ENCODE measurements around the gene CAMP.

DNA sequence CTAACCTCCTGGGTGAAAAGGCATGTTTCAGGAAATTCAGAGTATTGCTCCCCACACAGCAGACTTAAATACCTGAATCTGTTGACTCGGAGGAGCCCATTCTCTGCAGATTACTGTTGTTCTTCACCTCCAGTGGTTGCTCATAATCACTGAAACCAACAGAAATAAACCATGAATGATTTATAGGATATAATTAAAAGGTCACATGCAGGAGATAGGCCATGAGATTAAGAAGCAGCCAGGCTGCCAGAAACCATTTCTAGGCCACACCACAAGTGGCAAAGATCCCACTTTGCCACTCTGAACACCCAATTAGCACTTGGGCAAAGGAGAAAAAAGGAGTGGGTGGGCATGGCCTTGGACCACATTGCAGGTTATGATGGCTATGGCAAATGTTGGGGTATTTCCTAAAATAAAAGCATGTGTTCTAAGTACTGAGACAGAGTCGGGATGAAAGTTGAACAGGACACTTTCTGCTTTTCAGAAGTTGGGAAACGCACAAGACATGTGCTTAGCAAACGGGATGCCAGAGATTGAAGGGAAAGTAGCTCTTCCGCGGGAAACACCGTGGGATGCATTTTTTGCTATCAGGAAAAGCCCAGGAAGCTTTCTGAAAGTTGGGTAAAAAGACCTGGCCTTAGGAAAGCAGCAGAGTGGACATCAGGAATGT is 36.5 kb upstream of the CAMP start:
- TF ChIP-seq, protein P1, sequence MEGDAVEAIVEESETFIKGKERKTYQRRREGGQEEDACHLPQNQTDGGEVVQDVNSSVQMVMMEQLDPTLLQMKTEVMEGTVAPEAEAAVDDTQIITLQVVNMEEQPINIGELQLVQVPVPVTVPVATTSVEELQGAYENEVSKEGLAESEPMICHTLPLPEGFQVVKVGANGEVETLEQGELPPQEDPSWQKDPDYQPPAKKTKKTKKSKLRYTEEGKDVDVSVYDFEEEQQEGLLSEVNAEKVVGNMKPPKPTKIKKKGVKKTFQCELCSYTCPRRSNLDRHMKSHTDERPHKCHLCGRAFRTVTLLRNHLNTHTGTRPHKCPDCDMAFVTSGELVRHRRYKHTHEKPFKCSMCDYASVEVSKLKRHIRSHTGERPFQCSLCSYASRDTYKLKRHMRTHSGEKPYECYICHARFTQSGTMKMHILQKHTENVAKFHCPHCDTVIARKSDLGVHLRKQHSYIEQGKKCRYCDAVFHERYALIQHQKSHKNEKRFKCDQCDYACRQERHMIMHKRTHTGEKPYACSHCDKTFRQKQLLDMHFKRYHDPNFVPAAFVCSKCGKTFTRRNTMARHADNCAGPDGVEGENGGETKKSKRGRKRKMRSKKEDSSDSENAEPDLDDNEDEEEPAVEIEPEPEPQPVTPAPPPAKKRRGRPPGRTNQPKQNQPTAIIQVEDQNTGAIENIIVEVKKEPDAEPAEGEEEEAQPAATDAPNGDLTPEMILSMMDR (conservative IDR thresholded peaks at IDR 0.05; ENCODE audit: low read length), result no peak
- no peak for TF ChIP-seq EZH2phosphoT487 (IDR thresholded peaks at IDR 0.05; ENCODE audit: borderline replicate concordance)
